Loucy (cell line): ENCODE measurements around the gene JDP2.

ENCODE experiments used
- EZH2phosphoT487 ChIP-seq: fragments of 200-600 bp; IDR thresholded peaks from 2 replicates; pipeline ENCODE4 v1.6.1; 2018; ENCODE audit warnings: antibody characterized with exemption, mild to moderate bottlenecking, moderate library complexity, borderline replicate concordance
- TF ChIP-seq, protein P1 (sequence below): fragments of 200-600 bp; sonication (generic); conservative IDR thresholded peaks from 2 replicates; pipeline ENCODE4 v1.5.1; 2014; ENCODE audit warnings: mild to moderate bottlenecking, antibody characterized with exemption, low read length

DNA sequence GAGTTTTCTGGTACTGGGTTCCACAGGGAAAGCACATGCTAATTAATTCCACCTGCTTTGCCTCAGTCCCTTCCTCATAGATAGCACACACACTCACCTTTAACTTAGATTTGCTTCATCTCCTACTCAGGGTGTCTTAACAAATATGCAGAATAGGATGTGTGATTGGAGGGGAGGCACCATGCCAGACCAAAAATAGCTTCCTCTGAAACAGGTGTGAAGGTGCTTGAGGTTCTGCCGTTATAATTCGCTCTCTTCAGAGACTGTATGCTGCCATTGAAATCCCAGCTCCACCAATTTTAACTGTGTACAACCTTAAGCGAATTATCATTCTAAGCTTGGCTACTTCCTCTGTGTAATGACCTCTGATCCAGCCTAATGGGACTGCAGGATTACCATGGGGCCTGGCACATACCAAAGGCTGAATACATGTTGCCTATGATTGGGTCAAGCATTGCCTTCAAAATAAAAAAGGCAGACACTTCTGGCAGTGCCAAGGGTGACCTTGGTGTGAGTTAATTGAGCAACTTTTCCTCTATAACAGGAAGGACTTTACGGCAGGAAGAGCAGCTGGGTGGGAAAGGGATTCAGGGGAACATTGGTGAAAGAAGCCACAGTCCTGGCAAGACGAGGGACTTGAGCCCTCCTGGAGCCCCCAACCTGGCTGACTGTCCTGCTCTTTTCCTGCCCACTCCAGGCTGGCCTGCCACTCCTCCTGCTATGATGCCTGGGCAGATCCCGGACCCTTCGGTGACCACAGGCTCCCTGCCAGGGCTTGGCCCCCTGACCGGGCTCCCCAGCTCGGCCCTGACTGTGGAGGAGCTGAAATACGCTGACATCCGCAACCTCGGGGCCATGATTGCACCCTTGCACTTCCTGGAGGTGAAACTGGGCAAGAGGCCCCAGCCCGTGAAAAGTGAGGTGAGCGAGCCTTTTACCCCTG, 9.7 kb downstream of the JDP2 start:
- TF ChIP-seq, protein P1, sequence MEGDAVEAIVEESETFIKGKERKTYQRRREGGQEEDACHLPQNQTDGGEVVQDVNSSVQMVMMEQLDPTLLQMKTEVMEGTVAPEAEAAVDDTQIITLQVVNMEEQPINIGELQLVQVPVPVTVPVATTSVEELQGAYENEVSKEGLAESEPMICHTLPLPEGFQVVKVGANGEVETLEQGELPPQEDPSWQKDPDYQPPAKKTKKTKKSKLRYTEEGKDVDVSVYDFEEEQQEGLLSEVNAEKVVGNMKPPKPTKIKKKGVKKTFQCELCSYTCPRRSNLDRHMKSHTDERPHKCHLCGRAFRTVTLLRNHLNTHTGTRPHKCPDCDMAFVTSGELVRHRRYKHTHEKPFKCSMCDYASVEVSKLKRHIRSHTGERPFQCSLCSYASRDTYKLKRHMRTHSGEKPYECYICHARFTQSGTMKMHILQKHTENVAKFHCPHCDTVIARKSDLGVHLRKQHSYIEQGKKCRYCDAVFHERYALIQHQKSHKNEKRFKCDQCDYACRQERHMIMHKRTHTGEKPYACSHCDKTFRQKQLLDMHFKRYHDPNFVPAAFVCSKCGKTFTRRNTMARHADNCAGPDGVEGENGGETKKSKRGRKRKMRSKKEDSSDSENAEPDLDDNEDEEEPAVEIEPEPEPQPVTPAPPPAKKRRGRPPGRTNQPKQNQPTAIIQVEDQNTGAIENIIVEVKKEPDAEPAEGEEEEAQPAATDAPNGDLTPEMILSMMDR: no peak
- no peak for TF ChIP-seq EZH2phosphoT487
